GM23248 (cell line): ENCODE results near the gene EVC.

Experiments
- EZH2 ChIP-seq: fragments of 200-600 bp; sonication (generic); IDR thresholded peaks from 2 replicates; pipeline ENCODE4 v1.6.1; 2018; ENCODE audit warnings: antibody characterized with exemption, mild to moderate bottlenecking; ENCODE audit not compliant: insufficient read depth, poor library complexity, severe bottlenecking
- EZH2phosphoT487 ChIP-seq: fragments of 200-600 bp; sonication (generic); IDR thresholded peaks from 2 replicates; pipeline ENCODE4 v1.6.1; 2018; ENCODE audit warnings: antibody characterized with exemption, moderate library complexity, mild to moderate bottlenecking, low read depth; ENCODE audit not compliant: insufficient read depth

DNA sequence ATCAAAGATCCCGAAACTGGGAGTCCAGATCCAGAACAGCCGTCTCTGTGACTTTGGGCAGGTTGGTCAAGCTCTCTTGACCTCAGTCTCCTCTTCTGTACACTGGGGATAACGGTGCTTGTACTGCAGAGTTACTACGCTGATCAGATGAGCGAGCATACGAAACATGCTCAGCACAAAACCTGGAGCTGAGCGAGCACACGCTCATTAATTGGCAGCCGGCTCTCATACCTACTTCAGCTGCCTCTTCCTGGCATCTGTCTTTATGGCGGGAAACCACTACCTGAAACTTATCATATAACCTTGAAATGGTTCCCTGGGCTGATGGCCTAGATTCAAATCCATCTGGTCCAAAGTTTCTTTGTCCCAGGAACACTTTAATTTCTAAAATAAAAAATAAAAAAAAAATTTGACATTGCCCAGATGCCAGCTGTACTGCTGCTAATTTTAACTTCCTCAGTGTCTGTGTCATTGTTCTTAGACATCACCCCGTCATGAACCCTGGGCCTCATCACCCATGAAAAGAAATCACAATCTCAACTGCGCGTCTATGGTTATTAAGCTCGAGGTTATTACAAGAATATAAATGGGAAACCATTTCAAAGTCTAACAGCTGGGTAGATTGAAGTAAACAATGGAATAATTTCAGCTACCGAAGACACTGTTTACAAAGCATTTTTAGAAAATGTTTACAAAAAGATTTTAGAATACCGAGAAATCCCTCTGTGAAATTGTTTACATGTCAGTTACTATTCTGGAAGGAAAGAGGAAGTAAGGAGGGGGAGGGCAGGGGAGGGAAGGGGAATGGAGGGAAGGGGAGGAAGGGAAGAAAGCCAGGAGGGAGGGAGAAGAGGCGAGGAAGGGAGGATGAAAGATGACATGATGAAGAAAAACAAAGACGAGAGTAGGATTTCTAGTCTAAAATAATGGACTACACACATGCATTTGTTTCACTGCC, 132.9 kb downstream of the EVC start:
- TF ChIP-seq EZH2 = no peak
- TF ChIP-seq EZH2phosphoT487 = no peak
